ENCODE measurements around the gene GID4. TPM values are rescaled to one million over a fixed set of nuclear protein-coding genes. Genes with fewer than 3 reads are reported as not detected.

The GID4 gene
- total RNA-seq, 2 donors from 2014 or later = 11.0 to 19.1 TPM

GRCh38 chr17:18087610-18088491, 48.6 kb downstream of the GID4 start, which contains the start of gene DRG2:
Gene DRG2 (plus strand): TSS chr17:18087948. CDS start chr17:18088024, 76 bp downstream.
- DNase-seq (ENCODE audit: low spot score) = peak; percentile 83
- Histone ChIP-seq H3K27me3 (replicated peaks; ENCODE audit: insufficient read depth) (no peaks in the 10 kb centered on the region), H3K9me3 (no peaks in the 10 kb centered on the region), H3K27ac (peak within 1 kb of the TSS; percentile 72 to 78), H3K4me3 (peak within 1 kb of the TSS; percentile 71 to 85), H3K36me3 (no peaks in the 10 kb centered on the region), H3K4me1 (replicated peaks) (no peaks in the 10 kb centered on the region)
- under 1% methylated on average over 52 of the region's 52 CpGs for WGBS
- intact Hi-C loops (cut with DNase I) = loop anchor here (2.0 kb wide), 1 partner anchor 49 kb away; the partner anchor contains the start of genes ATPAF2 and GID4
- TF ChIP-seq POLR2A (IDR thresholded peaks at IDR 0.05) (no peak), CTCF (IDR thresholded peaks at IDR 0.05) (peak in 2 of 4 experiments; percentile 37 to 44), POLR2AphosphoS5 (IDR thresholded peaks at IDR 0.05) (peak; percentile 95)

DNA sequence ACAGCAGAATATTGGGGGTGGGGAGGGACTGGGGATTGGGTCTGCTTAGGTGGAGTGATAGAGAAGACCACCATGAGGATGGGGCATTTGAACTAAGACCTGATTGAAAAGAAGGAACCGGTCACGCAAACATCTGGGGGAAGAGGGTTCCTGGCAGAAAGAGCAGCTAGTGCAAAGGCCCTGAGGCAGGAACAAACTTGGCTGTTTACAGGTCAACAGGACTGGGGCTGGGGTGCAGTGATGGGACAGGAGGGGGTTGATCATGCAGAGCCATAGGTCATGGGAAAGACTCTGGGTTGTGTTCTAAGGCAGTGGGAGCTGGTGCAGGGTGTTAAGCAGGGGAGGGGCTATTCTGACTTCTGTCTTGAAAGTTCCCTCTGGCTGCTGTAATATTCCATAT, 50.4 kb downstream of the GID4 start:
- Histone ChIP-seq H3K36me3 (no peaks in the 10 kb centered on the region), H3K4me3 (no peak overlapping the region), H3K9me3 (no peaks in the 10 kb centered on the region), H3K27ac (no peak overlapping the region), H3K27me3 (replicated peaks; ENCODE audit: insufficient read depth) (no peaks in the 10 kb centered on the region), H3K4me1 (replicated peaks) (no peaks in the 10 kb centered on the region)
- no peak for TF ChIP-seq POLR2AphosphoS5 (IDR thresholded peaks at IDR 0.05)
- no peak for TF ChIP-seq POLR2A (IDR thresholded peaks at IDR 0.05)
- TF ChIP-seq CTCF (IDR thresholded peaks at IDR 0.05) = no peak
- intact Hi-C loops (cut with DNase I) = no loop called here
- DNase-seq (ENCODE audit: low spot score) = no peak
- 98% methylated on average over 2 of the region's 2 CpGs for WGBS

GRCh38 chr17:18093616-18094408, 54.6 kb downstream of the GID4 start:
- no peaks in the 10 kb centered on the region for H3K36me3 ChIP-seq
- H3K9me3 ChIP-seq = no peaks in the 10 kb centered on the region
- 72% methylated on average over 15 of the region's 15 CpGs for WGBS
- intact Hi-C loops (cut with DNase I) = no loop called here
- no peak overlapping the region for H3K27ac ChIP-seq
- no peak overlapping the region for H3K4me3 ChIP-seq
- no peaks in the 10 kb centered on the region for H3K27me3 ChIP-seq (replicated peaks; ENCODE audit: insufficient read depth)
- DNase-seq (ENCODE audit: low spot score) = peak; percentile 19
- no peak for TF ChIP-seq POLR2A (IDR thresholded peaks at IDR 0.05)
- peak; percentile 21 for TF ChIP-seq POLR2AphosphoS5 (IDR thresholded peaks at IDR 0.05)
- TF ChIP-seq CTCF (IDR thresholded peaks at IDR 0.05) = no peak
- H3K4me1 ChIP-seq (replicated peaks) = no peaks in the 10 kb centered on the region

DNA sequence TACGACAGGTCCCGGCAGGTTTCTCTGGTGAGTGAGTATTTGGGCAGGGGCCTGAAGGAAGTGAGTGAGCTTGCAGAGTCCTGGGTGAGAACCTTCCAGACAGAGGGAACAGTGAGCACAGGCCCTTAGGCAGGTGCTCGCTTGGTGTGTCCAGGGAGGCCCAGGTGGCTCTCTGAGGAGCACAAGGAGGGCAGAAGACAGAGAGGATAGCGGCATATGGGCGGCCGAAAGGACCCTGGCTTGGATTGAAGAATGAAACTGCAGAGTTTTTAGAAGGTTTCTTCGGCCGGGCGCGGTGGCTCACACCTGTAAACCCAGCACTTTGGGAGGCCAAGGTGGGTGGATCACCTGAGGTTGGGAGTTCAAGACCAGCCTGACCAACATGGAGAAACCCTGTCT, 55.2 kb downstream of the GID4 start:
- Histone ChIP-seq H3K4me1 (replicated peaks) (no peaks in the 10 kb centered on the region), H3K27me3 (replicated peaks; ENCODE audit: insufficient read depth) (no peaks in the 10 kb centered on the region), H3K9me3 (no peaks in the 10 kb centered on the region), H3K36me3 (no peaks in the 10 kb centered on the region), H3K4me3 (no peak overlapping the region), H3K27ac (no peak overlapping the region)
- no peak for DNase-seq (ENCODE audit: low spot score)
- WGBS = 96% methylated on average over 10 of the region's 10 CpGs
- intact Hi-C loops (cut with DNase I) = no loop called here
- TF ChIP-seq POLR2A (IDR thresholded peaks at IDR 0.05) = no peak
- TF ChIP-seq POLR2AphosphoS5 (IDR thresholded peaks at IDR 0.05) = no peak
- TF ChIP-seq CTCF (IDR thresholded peaks at IDR 0.05) = no peak
